ENCODE data around the gene SLC39A9. TPM values are rescaled to one million over a fixed set of nuclear protein-coding genes. Genes with fewer than 3 reads are reported as not detected.

SLC39A9 gene
- total and polyA plus RNA-seq, 2 of the 4 experiments (the other 2 are of a cell fraction), result 41.4 to 168 TPM

DNA sequence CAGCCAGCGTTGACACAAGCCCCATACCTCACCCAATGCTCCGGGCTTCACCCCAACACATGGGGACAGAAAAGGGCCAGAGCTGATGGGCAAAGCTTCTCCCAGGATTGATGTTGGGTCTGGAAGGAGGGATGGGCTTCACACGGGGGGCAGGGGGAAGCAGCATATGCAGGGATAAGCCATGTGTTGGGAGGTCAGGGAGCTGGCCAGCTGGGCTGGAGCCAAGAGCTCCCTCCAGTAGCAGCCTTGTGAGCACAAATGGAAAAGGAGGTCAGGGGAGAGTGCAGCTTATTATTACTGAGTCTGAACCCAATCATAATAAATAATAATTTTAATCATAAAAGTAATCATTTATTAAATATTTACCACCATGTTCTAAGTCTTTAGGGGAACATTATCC lies 95.3 kb downstream of the SLC39A9 start:
- no peak overlapping the region for H2BK20ac ChIP-seq (ENCODE audit: low read depth, low read length)
- ChIA-PET POLR2A (ENCODE audit: unreplicated experiment) (no interaction called here), CTCF (interaction anchor here (0.8 kb wide), 1 partner anchor 86 kb away, joined by 3 read pairs; no protein-coding TSS in a partner anchor)
- no peak overlapping the region for H2AK9ac ChIP-seq (replicated peaks; ENCODE audit: low read depth, low read length, poor library complexity)
- H2AFZ ChIP-seq (replicated peaks; ENCODE audit: low read length, poor library complexity), result no peak overlapping the region
- H2BK5ac ChIP-seq (ENCODE audit: low read depth, low read length, poor library complexity, severe bottlenecking), result no peak overlapping the region
- no peak overlapping the region for H3K23ac ChIP-seq (ENCODE audit: low read depth, low read length)
- dilution Hi-C loops (cut with HindIII; ENCODE audit: low sequenced_read_pairs, unreplicated experiment), result no loop called here
- no peak overlapping the region for H4K8ac ChIP-seq (ENCODE audit: low read depth in 2 of 2, low read length in 2 of 2)
- H4K20me1 ChIP-seq (ENCODE audit: insufficient read depth, low read length), result no peaks in the 10 kb centered on the region
- DNase-seq (no peak), ATAC-seq (ENCODE audit: low read depth) (no peak)
- no peaks in the 10 kb centered on the region for H3K36me3 ChIP-seq (ENCODE audit: control insufficient read depth, insufficient read depth, low read length)
- no peak overlapping the region for H4K91ac ChIP-seq (ENCODE audit: insufficient read depth, low read depth, low read length)
- no peak overlapping the region for H3K4ac ChIP-seq (ENCODE audit: low read depth, low read length)
- intact Hi-C loops (cut with micrococcal nuclease), result no loop called here
- no peak overlapping the region for H2BK15ac ChIP-seq (ENCODE audit: low read depth, low read length)
- TF ChIP-seq SMC3 (IDR thresholded peaks at IDR 0.05; ENCODE audit: low read depth, low read length), result no peak
- TF ChIP-seq CEBPB (IDR thresholded peaks at IDR 0.05; ENCODE audit: low read depth, low read length), result no peak
- TF ChIP-seq NFE2L2 (IDR thresholded peaks at IDR 0.05; ENCODE audit: low read depth, low read length), result no peak
- no peak for TF ChIP-seq BHLHE40 (IDR thresholded peaks at IDR 0.05; ENCODE audit: low read depth, low read length)
- no peak for TF ChIP-seq MAZ (IDR thresholded peaks at IDR 0.05; ENCODE audit: borderline replicate concordance, low read depth, low read length)
- no peaks in the 10 kb centered on the region for H3K4me1 ChIP-seq (ENCODE audit: control insufficient read depth, insufficient read depth, low read length)
- no peak overlapping the region for H3K14ac ChIP-seq (replicated peaks; ENCODE audit: low read depth, low read length)
- H3K27ac ChIP-seq (ENCODE audit: insufficient read depth, low read length), result no peak overlapping the region
- H3K9ac ChIP-seq (ENCODE audit: low read depth, low read length), result no peak overlapping the region
- no peak overlapping the region for H3K4me3 ChIP-seq (ENCODE audit: insufficient read depth, low read depth, low read length)
- H3K79me1 ChIP-seq (ENCODE audit: low read depth in 1 of 2, low read length in 2 of 2), result no peaks in the 10 kb centered on the region
- no peaks in the 10 kb centered on the region for H3K9me3 ChIP-seq (ENCODE audit: control insufficient read depth, insufficient read depth, low read length)
- H2BK120ac ChIP-seq (ENCODE audit: low read depth, low read length), result no peak overlapping the region
- BruUV-seq (replicated peaks), result no TSS peak
- no peaks in the 10 kb centered on the region for H3K9me1 ChIP-seq (ENCODE audit: insufficient read depth, low read length)
- WGBS, 2 experiments (ENCODE audit: extremely low coverage in 2 of 2, insufficient read length in 1 of 2), result no CpG with 5 or more reads among the region's 3 CpGs
- H3K56ac ChIP-seq (ENCODE audit: extremely low read depth, insufficient read depth, low read length), result no peak overlapping the region
- in situ Hi-C loops (cut with MboI; ENCODE audit: low sequenced_read_pairs), result no loop called here
- no peak overlapping the region for H3K4me2 ChIP-seq (ENCODE audit: low read depth, low read length)
- H4K5ac ChIP-seq (ENCODE audit: low read depth, low read length), result no peak overlapping the region
- H3K18ac ChIP-seq (ENCODE audit: low read depth, low read length), result no peak overlapping the region
- H3K27me3 ChIP-seq (ENCODE audit: control insufficient read depth, insufficient read depth, low read length), result peaks cover 51% of the 10 kb centered on the region
- H2AK5ac ChIP-seq (ENCODE audit: low read depth, low read length), result no peak overlapping the region
